ENCODE data around the gene DMXL1. TPM values are rescaled to one million over a fixed set of nuclear protein-coding genes. Genes with fewer than 3 reads are reported as not detected.

The DMXL1 gene
- total RNA-seq, 3 donors from 2014 or later = 53.1 to 91.2 (median 60.3) TPM

DNA sequence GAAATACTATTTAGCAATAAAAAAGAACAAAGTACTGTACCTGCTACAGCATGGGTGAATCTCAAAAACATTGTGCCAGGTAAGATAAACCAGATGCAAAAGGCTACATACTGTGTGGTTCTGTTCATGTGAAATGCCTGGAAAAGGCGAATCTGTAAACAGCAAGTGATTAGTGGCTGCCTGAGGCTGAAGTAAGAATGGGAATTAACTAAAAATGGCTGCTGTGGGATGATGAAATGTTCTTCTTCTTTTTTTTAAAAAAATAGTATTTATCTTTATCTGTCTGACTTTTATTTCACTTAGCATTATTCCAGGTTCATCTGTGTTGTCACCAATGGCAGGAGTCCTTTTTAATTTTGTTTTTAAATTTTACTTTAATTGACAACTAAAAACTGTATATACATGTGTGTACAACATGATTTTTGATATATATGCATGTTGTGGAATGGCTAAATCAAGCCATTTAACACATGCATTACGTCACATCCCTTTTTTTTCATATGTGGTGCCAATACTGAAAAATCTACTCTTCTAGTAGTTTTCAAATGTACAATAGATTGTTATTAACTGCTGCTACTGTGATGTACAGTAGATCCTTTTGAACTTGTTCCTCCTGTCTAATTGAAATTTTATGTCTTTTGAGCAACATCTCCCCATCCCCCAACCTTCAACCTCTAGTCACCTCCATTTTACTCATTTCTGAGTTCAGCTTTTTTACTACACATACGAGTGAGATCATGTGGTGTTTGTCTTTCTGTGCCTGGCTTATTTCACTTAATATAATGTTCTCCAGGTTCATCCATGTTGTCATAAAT is 222.0 kb downstream of the DMXL1 start:
- no peaks in the 10 kb centered on the region for H3K27me3 ChIP-seq
- intact Hi-C loops (cut with DNase I; ENCODE audit: low total_unique reads) = no loop called here
- H3K36me3 ChIP-seq = no peaks in the 10 kb centered on the region
- no peaks in the 10 kb centered on the region for H3K4me1 ChIP-seq
- no peaks in the 10 kb centered on the region for H3K9me3 ChIP-seq
- H3K4me3 ChIP-seq = no peak overlapping the region
- no peak overlapping the region for H3K27ac ChIP-seq
- no peak for DNase-seq (ENCODE audit: low spot score in 2 of 2)
- TF ChIP-seq, protein P1, sequence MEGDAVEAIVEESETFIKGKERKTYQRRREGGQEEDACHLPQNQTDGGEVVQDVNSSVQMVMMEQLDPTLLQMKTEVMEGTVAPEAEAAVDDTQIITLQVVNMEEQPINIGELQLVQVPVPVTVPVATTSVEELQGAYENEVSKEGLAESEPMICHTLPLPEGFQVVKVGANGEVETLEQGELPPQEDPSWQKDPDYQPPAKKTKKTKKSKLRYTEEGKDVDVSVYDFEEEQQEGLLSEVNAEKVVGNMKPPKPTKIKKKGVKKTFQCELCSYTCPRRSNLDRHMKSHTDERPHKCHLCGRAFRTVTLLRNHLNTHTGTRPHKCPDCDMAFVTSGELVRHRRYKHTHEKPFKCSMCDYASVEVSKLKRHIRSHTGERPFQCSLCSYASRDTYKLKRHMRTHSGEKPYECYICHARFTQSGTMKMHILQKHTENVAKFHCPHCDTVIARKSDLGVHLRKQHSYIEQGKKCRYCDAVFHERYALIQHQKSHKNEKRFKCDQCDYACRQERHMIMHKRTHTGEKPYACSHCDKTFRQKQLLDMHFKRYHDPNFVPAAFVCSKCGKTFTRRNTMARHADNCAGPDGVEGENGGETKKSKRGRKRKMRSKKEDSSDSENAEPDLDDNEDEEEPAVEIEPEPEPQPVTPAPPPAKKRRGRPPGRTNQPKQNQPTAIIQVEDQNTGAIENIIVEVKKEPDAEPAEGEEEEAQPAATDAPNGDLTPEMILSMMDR (IDR thresholded peaks at IDR 0.05) = no peak
- TF ChIP-seq POLR2AphosphoS5 (IDR thresholded peaks at IDR 0.05) (no peak), POLR2A (IDR thresholded peaks at IDR 0.05) (no peak)

DNA sequence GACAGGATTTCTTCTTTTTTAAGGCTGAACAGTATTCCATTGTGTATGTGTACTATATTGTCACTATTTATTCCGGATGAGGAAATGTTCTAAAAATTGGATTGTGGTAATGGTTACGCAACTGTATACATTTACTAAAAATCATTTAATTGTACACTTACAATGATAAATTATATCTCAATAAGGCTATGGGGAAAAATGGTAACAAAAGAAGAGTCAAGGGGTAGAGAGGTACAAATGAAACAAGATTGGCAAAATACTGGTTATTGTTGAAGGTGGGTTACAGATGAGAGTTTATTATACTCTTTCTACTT is 222.6 kb downstream of the DMXL1 start:
- Histone ChIP-seq H3K27ac (no peak overlapping the region), H3K4me1 (no peaks in the 10 kb centered on the region), H3K27me3 (no peaks in the 10 kb centered on the region), H3K9me3 (no peaks in the 10 kb centered on the region), H3K36me3 (no peaks in the 10 kb centered on the region), H3K4me3 (no peak overlapping the region)
- TF ChIP-seq POLR2A (IDR thresholded peaks at IDR 0.05) (no peak), POLR2AphosphoS5 (IDR thresholded peaks at IDR 0.05) (no peak)
- TF ChIP-seq, protein P1 (IDR thresholded peaks at IDR 0.05) = no peak
- DNase-seq (ENCODE audit: low spot score in 2 of 2) = no peak
- intact Hi-C loops (cut with DNase I; ENCODE audit: low total_unique reads) = no loop called here

Other genes with a start within 250 kb of the DMXL1 start
- 10 to 100 TPM in 2 of 3 donors, 1 to 10 TPM in 1; 6.4 to 23.1 (median 14.1) TPM for gene DTWD2, start 82.5 kb upstream of the DMXL1 start, total RNA-seq

Measured in breast epithelium (tissue), 4 donors.